IMR-90 (cell line): ENCODE measurements around the gene TMEM161A. TPM values are rescaled to one million over a fixed set of nuclear protein-coding genes. Genes with fewer than 3 reads are reported as not detected.

Experiments
- ATAC-seq: fragments of 200-7000 bp; cut with Tn5 transposase; 2 replicates; pipeline ENCODE4 v1.9.1; 2020; ENCODE audit warnings: low read depth, mild to moderate bottlenecking, moderate library complexity
- BruUV-seq: library from RNA; stranded (reverse); fragments of 400-500 nt; replicated peaks from 2 replicates; lab custom pipeline; 2021; lab: Mats Ljungman, UMichigan
- CTCF ChIA-PET: fragments of 300-600 bp; formaldehyde crosslinking; extraction: SDS; loops from one replicate; lab custom pipeline; 2021; ENCODE audit warnings: antibody characterized with exemption; lab: Yijun Ruan, JAX
- POLR2A ChIA-PET: fragments of 300-600 bp; sonication (Branson Sonifier 250); formaldehyde crosslinking; loops from one replicate; lab custom pipeline; 2022; ENCODE audit warnings: antibody characterized with exemption; ENCODE audit not compliant: unreplicated experiment; lab: Charles Lee
- DNase-seq: peaks from one replicate; pipeline ENCODE4 v3.0.0; 2013
- H2AFZ ChIP-seq: replicated peaks from 2 replicates; pipeline ENCODE3; 2013; ENCODE audit warnings: low read length, mild to moderate bottlenecking; ENCODE audit not compliant: poor library complexity
- H2AK5ac ChIP-seq: 2 replicates; pipeline ENCODE4 v1.6.1; 2013; ENCODE audit warnings: low read depth, low read length, inconsistent platforms
- H2AK9ac ChIP-seq: replicated peaks from 2 replicates; pipeline ENCODE3; 2013; ENCODE audit warnings: mild to moderate bottlenecking, low read depth, low read length, moderate library complexity; ENCODE audit not compliant: poor library complexity
- H2BK120ac ChIP-seq: 2 replicates; pipeline ENCODE4 v1.6.1; 2013; ENCODE audit warnings: low read depth, low read length, inconsistent platforms
- H2BK15ac ChIP-seq: 3 replicates; pipeline ENCODE4 v1.6.1; 2013; ENCODE audit warnings: low read depth, low read length, inconsistent platforms
- H2BK20ac ChIP-seq: 2 replicates; pipeline ENCODE4 v1.6.1; 2013; ENCODE audit warnings: low read depth, mild to moderate bottlenecking, inconsistent platforms, low read length, moderate library complexity
- H2BK5ac ChIP-seq: 2 replicates; pipeline ENCODE4 v1.6.1; 2013; ENCODE audit warnings: mild to moderate bottlenecking, low read depth, low read length, inconsistent platforms; ENCODE audit not compliant: poor library complexity, severe bottlenecking
- H3K14ac ChIP-seq: replicated peaks from 2 replicates; pipeline ENCODE4 v1.6.1; 2013; ENCODE audit warnings: low read depth, low read length, inconsistent platforms
- H3K18ac ChIP-seq: 2 replicates; pipeline ENCODE4 v1.6.1; 2013; ENCODE audit warnings: low read depth, low read length, control low read depth
- H3K23ac ChIP-seq: 2 replicates; pipeline ENCODE4 v1.6.1; 2013; ENCODE audit warnings: low read depth, low read length, inconsistent platforms
- H3K27ac ChIP-seq: 2 replicates; pipeline ENCODE4 v1.5.1; 2013; ENCODE audit warnings: mild to moderate bottlenecking, control low read depth, low read length; ENCODE audit not compliant: insufficient read depth
- H3K27me3 ChIP-seq: 2 replicates; pipeline ENCODE4 v1.6.1; 2013; ENCODE audit warnings: low read length; ENCODE audit not compliant: control insufficient read depth, insufficient read depth
- H3K36me3 ChIP-seq: 2 replicates; pipeline ENCODE4 v1.6.1; 2013; ENCODE audit warnings: low read length, mixed read lengths; ENCODE audit not compliant: control insufficient read depth, insufficient read depth
- H3K4ac ChIP-seq: 2 replicates; pipeline ENCODE4 v1.6.1; 2013; ENCODE audit warnings: low read depth, low read length, inconsistent platforms
- H3K4me1 ChIP-seq: 2 replicates; pipeline ENCODE4 v1.6.1; 2013; ENCODE audit warnings: low read length, mixed read lengths; ENCODE audit not compliant: control insufficient read depth, insufficient read depth
- H3K4me2 ChIP-seq: 2 replicates; pipeline ENCODE4 v1.6.1; 2013; ENCODE audit warnings: low read depth, mild to moderate bottlenecking, control low read depth, low read length, moderate library complexity
- H3K4me3 ChIP-seq: 2 replicates; pipeline ENCODE4 v1.5.1; 2013; ENCODE audit warnings: low read depth, mild to moderate bottlenecking, control low read depth, low read length, moderate library complexity; ENCODE audit not compliant: insufficient read depth
- H3K56ac ChIP-seq: 2 replicates; pipeline ENCODE4 v1.6.1; 2013; ENCODE audit warnings: low read length, inconsistent platforms; ENCODE audit not compliant: insufficient read depth; ENCODE audit errors: extremely low read depth
- H3K79me1 ChIP-seq, 2 experiments: 2 replicates each; pipeline ENCODE4 v1.6.1; 2013; ENCODE audit warnings: low read length in 2 of 2, inconsistent platforms in 1 of 2, low read depth in 1 of 2
- H3K9ac ChIP-seq: 2 replicates; pipeline ENCODE4 v1.6.1; 2013; ENCODE audit warnings: low read depth, low read length, control low read depth
- H3K9me1 ChIP-seq: 2 replicates; pipeline ENCODE4 v1.6.1; 2013; ENCODE audit warnings: low read length, inconsistent platforms; ENCODE audit not compliant: insufficient read depth
- H3K9me3 ChIP-seq: 2 replicates; pipeline ENCODE4 v1.6.1; 2013; ENCODE audit warnings: low read length; ENCODE audit not compliant: control insufficient read depth, insufficient read depth
- H4K20me1 ChIP-seq: 2 replicates; pipeline ENCODE4 v1.6.1; 2013; ENCODE audit warnings: low read length, inconsistent platforms; ENCODE audit not compliant: insufficient read depth
- H4K5ac ChIP-seq: 2 replicates; pipeline ENCODE4 v1.6.1; 2013; ENCODE audit warnings: mild to moderate bottlenecking, low read depth, low read length, control low read depth
- H4K8ac ChIP-seq, 2 experiments: 2 replicates each; pipeline ENCODE4 v1.6.1; 2013; ENCODE audit warnings: low read depth in 2 of 2, low read length in 2 of 2, control low read depth in 1 of 2, inconsistent platforms in 1 of 2
- H4K91ac ChIP-seq: 2 replicates; pipeline ENCODE4 v1.6.1; 2013; ENCODE audit warnings: low read depth, low read length, inconsistent platforms; ENCODE audit not compliant: insufficient read depth
- CHD1 ChIP-seq: IDR thresholded peaks from 2 replicates; pipeline ENCODE4 v1.6.1; 2012; ENCODE audit warnings: low read depth, low read length, improper control_type of control experiment
- MAFK ChIP-seq: IDR thresholded peaks from 2 replicates; pipeline ENCODE4 v1.6.1; 2012; ENCODE audit warnings: low read depth, low read length, improper control_type of control experiment
- MXI1 ChIP-seq: IDR thresholded peaks from 2 replicates; pipeline ENCODE4 v1.6.1; 2012; ENCODE audit warnings: low read depth, mild to moderate bottlenecking, low read length, moderate library complexity, borderline replicate concordance
- POLR2A ChIP-seq: IDR thresholded peaks from 2 replicates; pipeline ENCODE4 v1.6.1; 2012; ENCODE audit warnings: mild to moderate bottlenecking, low read depth, low read length
- RCOR1 ChIP-seq: IDR thresholded peaks from 2 replicates; pipeline ENCODE4 v1.6.1; 2012; ENCODE audit warnings: mild to moderate bottlenecking, low read length, improper control_type of control experiment; ENCODE audit not compliant: insufficient replicate concordance
- WGBS, 2 experiments: methylation state at CpG; one replicate each; pipeline versions ENCODE4 v1.1.5 to v1.1.7; 2013; ENCODE audit warnings: missing lambda C conversion rate in 2 of 2; ENCODE audit not compliant: insufficient read length in 1 of 2; ENCODE audit errors: extremely low coverage in 2 of 2; 5-methylcytosine and 5-hydroxymethylcytosine counted together
- dilution Hi-C: fragments of 300-500 bp; cut with HindIII; formaldehyde crosslinking; loops from one replicate; pipeline ENCODE4 v1.14.3; 2018; ENCODE audit warnings: low sequenced_read_pairs; ENCODE audit not compliant: unreplicated experiment
- in situ Hi-C: fragments of 300-500 bp; cut with MboI; formaldehyde crosslinking; loops from 3 replicates; pipeline ENCODE4 v1.14.3; 2019; ENCODE audit warnings: low sequenced_read_pairs, inconsistent platforms, mixed read lengths
- intact Hi-C: fragments of 100-400 bp; cut with micrococcal nuclease; formaldehyde crosslinking; loops from 2 replicates; pipeline ENCODE4 v1.10.0; 2022
- polyA plus RNA-seq, 3 experiments: library from polyadenylated mRNA; depleted of rRNA; stranded (reverse); fragments of >200 nt; gene quantifications; 2 replicates each; pipeline ENCODE4 v1.2.3, GENCODE V29; 2012; ENCODE audit warnings: low replicate concordance in 1 of 3
- total RNA-seq: library from RNA; depleted of rRNA; stranded (reverse); fragments of >200 nt; gene quantifications from 2 replicates; pipeline ENCODE4 v1.2.3, GENCODE V29; 2012
- TF ChIP-seq, protein P1 (sequence below): fragments of 150-350 bp; IDR thresholded peaks from 2 replicates; pipeline ENCODE4 v1.6.1; 2016; ENCODE audit warnings: low read depth, mild to moderate bottlenecking, low read length, moderate library complexity, borderline replicate concordance

The TMEM161A gene
- total and polyA plus RNA-seq, 2 of the 4 experiments (the other 2 are of a cell fraction) = 11.1 to 34.8 TPM

DNA sequence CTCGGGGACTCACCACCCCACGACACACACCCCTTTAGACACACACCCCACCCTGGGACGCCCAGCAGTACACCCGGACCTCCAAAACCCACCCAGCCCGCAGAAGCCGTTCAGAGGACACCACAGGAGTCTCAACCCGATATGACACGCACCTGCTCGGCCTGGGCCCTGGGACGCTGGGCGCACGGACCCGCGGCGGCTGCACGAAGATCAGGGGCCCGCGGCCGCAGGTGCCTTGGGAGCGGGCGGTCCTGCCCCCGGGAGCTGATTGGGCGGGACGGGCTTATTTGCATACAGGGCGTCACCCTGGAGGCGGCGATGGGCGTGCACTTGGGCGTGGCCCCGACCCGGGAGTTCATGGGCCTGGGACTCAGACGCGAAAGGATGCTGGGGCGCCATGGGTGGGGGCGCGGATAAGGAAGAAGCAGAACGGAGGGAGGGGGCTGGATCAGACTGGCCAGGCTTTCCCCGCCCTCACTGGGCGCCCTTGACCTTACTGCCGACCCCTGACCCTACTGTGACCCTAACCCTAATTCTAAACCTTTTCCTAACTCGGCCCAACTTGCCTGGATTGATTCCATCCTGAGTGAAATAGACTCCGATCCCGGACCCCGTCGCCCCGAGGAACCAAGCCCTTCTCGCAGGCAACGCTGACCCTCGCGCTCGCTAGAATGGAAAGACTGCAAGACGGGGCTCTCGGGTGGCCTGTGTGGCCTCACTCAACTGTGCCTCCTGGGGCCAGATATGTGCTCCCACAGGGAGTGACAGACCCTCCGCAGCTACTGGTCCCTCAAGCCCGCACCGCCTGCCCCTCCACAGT is 32.0 kb upstream of the TMEM161A start, which contains the start of gene MEF2B (continued):
- no peak for TF ChIP-seq CHD1
- TF ChIP-seq MAFK = no peak
- no peak for TF ChIP-seq MXI1

DNA sequence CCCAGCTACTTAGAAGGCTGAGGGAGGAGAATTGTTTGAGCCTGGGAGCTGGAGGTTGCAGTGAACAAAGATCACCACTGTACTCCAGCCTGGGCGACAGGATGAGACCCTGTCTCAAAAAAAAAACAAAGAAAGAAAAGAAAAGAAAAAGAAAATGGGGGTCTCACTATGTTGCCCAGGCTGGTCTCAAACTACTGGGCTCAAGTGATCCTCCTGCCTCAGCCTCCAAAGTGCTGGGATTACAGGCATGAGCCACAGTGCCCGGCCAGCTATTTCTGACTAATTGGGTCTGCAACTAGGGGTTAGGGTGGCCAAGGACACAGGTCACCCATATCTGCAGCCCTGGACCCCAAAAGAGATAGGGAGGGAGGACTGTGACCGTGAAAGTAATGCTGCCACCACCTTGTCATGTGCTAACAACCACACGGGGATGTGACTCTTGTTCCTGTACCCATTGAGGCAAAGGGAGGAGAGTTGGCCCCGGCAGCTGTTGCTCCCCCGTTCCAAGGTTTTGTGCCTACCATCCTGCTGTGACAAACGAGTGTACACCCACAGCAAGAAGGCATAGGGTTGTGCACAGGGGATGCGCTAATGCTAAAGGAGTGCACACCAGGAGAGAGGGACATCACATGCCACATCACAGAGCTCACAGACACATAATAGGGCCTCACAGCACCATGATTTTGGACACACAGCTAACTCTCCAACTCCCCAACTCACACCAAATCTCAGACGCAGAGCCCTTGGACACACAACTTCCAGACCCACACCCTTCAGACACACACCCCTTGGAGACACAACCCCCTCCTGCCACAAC is 31.2 kb upstream of the TMEM161A start:
- no TSS peak for BruUV-seq
- DNase-seq (no peak), ATAC-seq (no peak)
- no peak overlapping the region for H2BK120ac ChIP-seq
- H3K18ac ChIP-seq = no peak overlapping the region
- dilution Hi-C loops = no loop called here
- no peak overlapping the region for H2BK15ac ChIP-seq
- no peak overlapping the region for H3K14ac ChIP-seq
- H4K20me1 ChIP-seq = no peaks in the 10 kb centered on the region
- H4K5ac ChIP-seq = no peak overlapping the region
- no peak overlapping the region for H3K4me3 ChIP-seq
- no peak overlapping the region for H3K27ac ChIP-seq
- H3K79me1 ChIP-seq = no peaks in the 10 kb centered on the region
- H4K8ac ChIP-seq = no peak overlapping the region
- in situ Hi-C loops = no loop called here
- no peaks in the 10 kb centered on the region for H3K9me3 ChIP-seq
- no peak overlapping the region for H3K9ac ChIP-seq
- H2AFZ ChIP-seq = no peak overlapping the region
- no peak overlapping the region for H3K23ac ChIP-seq
- no peaks in the 10 kb centered on the region for H3K36me3 ChIP-seq
- H3K4me1 ChIP-seq = peaks cover 24% of the 10 kb centered on the region
- no peak overlapping the region for H3K56ac ChIP-seq
- POLR2A ChIA-PET = no interaction called here
- H2BK5ac ChIP-seq = no peak overlapping the region
- WGBS, 2 experiments = 85% methylated on average over 5 of the region's 9 CpGs; no CpG with 5 or more reads in 1 of the 2 experiments
- no peaks in the 10 kb centered on the region for H3K27me3 ChIP-seq
- intact Hi-C loops = loop anchor here (10.0 kb wide), 1 partner anchor 105 kb away; the partner anchor contains the start of gene SLC25A42
- 0 out of 2 replicates have a peak overlapping the region, but pooled peaks have one; percentile 2 for H2AK5ac ChIP-seq
- peaks cover 11% of the 10 kb centered on the region for H3K9me1 ChIP-seq
- no peak overlapping the region for H3K4me2 ChIP-seq
- no peak for TF ChIP-seq RCOR1
- no peak for TF ChIP-seq MAFK
- no peak for TF ChIP-seq MXI1
- TF ChIP-seq, protein P1, sequence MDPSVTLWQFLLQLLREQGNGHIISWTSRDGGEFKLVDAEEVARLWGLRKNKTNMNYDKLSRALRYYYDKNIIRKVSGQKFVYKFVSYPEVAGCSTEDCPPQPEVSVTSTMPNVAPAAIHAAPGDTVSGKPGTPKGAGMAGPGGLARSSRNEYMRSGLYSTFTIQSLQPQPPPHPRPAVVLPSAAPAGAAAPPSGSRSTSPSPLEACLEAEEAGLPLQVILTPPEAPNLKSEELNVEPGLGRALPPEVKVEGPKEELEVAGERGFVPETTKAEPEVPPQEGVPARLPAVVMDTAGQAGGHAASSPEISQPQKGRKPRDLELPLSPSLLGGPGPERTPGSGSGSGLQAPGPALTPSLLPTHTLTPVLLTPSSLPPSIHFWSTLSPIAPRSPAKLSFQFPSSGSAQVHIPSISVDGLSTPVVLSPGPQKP = no peak
- TF ChIP-seq POLR2A = no peak
- H4K91ac ChIP-seq = no peak overlapping the region
- H3K4ac ChIP-seq = no peak overlapping the region; the same call in 1 of the 2 replicates
- no peak overlapping the region for H2BK20ac ChIP-seq
- no peak overlapping the region for H2AK9ac ChIP-seq
- CTCF ChIA-PET = interaction anchor here (0.6 kb wide), 1 partner anchor 323 kb away, joined by 5 read pairs; no protein-coding TSS in a partner anchor
